ENCODE measurements around the gene FBXW11.

FBXW11 gene

GRCh38 chr5:171965745-171966144, 40.7 kb downstream of the FBXW11 start:
- DNase-seq (ENCODE audit: low spot score) = no peak
- TF ChIP-seq CTCF (IDR thresholded peaks at IDR 0.05; ENCODE audit: extremely low read depth, missing control alignments) = no peak

- no peak for TF ChIP-seq CTCF (IDR thresholded peaks at IDR 0.05; ENCODE audit: extremely low read depth, missing control alignments)
- DNase-seq (ENCODE audit: low spot score) = no peak
Observed at GRCh38 chr5:171963416-171963815, 43.0 kb downstream of the FBXW11 start.

GRCh38 chr5:171961117-171961516, 45.3 kb downstream of the FBXW11 start:
- no peak for TF ChIP-seq CTCF (IDR thresholded peaks at IDR 0.05; ENCODE audit: extremely low read depth, missing control alignments)
- DNase-seq (ENCODE audit: low spot score) = peak; percentile 54

GRCh38 chr5:171957591-171958251, 48.7 kb downstream of the FBXW11 start:
- no peak for DNase-seq (ENCODE audit: low spot score)
- no peak for TF ChIP-seq CTCF (IDR thresholded peaks at IDR 0.05; ENCODE audit: extremely low read depth, missing control alignments)

GRCh38 chr5:171956887-171957495, 49.4 kb downstream of the FBXW11 start:
- no peak for DNase-seq (ENCODE audit: low spot score)
- TF ChIP-seq CTCF (IDR thresholded peaks at IDR 0.05; ENCODE audit: extremely low read depth, missing control alignments) = no peak

- DNase-seq (ENCODE audit: low spot score) = no peak
- no peak for TF ChIP-seq CTCF (IDR thresholded peaks at IDR 0.05; ENCODE audit: extremely low read depth, missing control alignments)
Observed at GRCh38 chr5:171956314-171956713, 50.1 kb downstream of the FBXW11 start.

- no peak for TF ChIP-seq CTCF (IDR thresholded peaks at IDR 0.05; ENCODE audit: extremely low read depth, missing control alignments)
- no peak for DNase-seq (ENCODE audit: low spot score)
Observed at GRCh38 chr5:171955761-171956160, 50.7 kb downstream of the FBXW11 start.
